Stimulated activated naive CD4-positive, alpha-beta T cell (primary cell): ENCODE data around the gene SIGLEC10.

ENCODE experiments used
- DNase-seq, 6 experiments: peaks; one replicate each; lab custom pipeline; 2025; lab: John Stamatoyannopoulos, UW

Gene SIGLEC10

DNA sequence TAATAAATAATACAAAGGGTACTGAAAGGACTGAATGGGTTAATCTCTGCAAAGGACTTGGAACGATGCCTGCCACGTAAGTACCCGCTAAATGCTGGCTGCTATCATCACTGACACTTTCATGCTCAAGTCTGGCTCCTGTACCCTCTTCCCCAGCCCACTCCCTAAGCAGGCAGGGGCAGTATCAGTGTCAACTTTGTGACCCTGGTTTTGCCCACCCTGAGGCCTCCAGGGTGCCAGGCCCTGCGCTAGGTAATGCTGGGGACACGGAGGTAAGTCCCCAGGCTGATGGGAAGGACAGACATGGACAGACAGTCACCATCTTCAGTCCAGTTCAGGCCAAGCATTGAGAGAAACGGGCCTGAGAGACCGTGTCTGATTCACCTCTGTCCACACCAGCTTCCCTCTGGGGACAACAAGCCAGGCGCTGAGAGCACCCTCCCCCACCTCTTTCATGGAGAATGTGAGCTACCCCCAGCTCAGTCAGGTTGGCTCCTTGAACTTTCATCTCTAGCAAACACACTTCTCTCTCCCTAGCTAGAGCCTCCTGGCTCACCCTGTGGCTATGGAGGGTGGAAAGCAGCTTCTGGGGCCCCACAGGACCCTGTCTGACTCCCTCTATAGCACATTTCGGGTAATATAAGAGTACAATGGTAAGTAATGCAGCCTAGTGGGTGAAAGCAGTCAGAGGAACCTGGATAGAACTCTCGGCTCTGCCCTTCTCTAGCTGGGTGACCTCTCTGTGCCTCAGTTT is 52.1 kb downstream of the SIGLEC10 start:
- peak in 3 of 6 experiments; percentile 26 to 60 (median 27) for DNase-seq

DNA sequence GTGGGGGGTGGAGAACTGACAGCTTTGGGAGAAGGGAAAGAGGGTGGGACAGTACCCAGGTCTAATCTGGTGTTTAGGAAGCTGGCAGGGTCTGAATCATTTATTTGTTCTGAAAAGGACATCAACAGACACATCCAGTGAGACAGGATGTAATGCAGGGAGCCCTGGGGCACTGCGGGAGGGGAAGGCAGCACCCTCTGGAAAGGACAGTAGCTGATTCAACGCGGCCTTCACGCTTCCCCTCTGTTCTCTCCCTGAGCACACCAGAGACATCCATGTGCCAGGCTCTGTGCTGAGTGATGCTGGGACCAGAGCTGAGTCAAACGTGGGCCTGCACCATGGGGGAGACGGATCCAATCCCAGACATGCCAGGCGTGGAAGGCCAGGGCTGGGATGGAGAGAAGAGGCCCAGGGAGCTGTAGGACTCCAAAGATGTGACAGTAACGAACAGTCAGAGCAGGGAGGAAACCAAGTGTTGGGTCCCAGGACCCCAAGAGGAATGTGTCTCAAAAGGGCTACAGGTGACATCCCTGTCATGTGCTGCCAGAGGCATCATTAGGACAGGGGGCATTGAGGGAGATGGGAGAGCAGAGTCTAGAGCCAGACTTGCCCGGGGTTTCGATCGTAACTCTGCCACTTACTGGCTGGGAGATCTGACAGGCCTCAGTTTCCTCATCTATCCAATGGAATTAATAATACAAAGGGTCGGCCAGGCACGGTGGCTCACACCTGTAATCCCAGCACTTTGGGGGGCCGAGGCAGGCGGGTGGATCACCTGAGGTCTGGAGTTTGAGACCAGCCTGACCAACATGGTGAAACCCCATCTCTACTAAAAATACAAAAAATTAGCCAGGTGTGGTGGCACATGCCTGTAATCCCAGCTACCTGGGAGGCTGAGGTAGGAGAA is 53.0 kb downstream of the SIGLEC10 start:
- no peak for DNase-seq

DNA sequence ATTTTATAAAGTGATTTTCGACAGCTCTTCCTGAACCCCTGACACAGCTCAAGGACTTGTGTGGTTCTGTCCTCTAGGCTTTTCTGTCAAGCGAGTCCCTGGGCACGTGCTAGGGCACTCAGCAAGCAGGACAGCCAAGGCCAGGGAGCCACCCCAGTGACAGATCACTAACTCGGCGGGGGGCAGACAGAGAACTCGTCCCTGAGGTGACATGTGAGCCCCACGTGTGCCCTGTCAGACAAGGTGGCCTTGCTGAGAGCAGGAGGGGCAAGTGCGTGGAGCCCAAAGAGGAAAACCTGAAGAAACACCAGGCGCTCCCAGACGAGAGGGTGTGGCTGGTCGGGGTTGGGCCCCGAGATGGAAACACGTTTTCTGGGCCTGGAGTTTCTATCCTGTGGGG is 56.2 kb downstream of the SIGLEC10 start:
- no peak for DNase-seq
